Endothelial cell of umbilical vein (primary cell): ENCODE data around the gene PLPPR3. TPM values are rescaled to one million over a fixed set of nuclear protein-coding genes. Genes with fewer than 3 reads are reported as not detected.
A peak's percentile ranks its signal among the peaks of the same experiment; 100 is the strongest.

Source experiments
- Bru-seq: library from RNA; stranded (reverse); fragments of 400-500 nt; gene quantifications from one replicate; lab custom pipeline; 2021; lab: Mats Ljungman, UMichigan
- BruChase-seq, 2 experiments: library from RNA; stranded (reverse); fragments of 400-500 nt; gene quantifications; one replicate each; lab custom pipeline; 2021; lab: Mats Ljungman, UMichigan
- BruUV-seq: library from RNA; stranded (reverse); fragments of 400-500 nt; replicated peaks from 2 replicates; lab custom pipeline; 2021; lab: Mats Ljungman, UMichigan
- CTCF ChIA-PET: fragments of 300-600, 350-600 bp; sonication (Branson Sonifier 250); formaldehyde crosslinking; loops from one replicate; lab custom pipeline; 2021; ENCODE audit warnings: antibody characterized with exemption, inconsistent platforms; lab: Charles Lee
- POLR2A ChIA-PET: fragments of 300-600, 350-600 bp; sonication (Branson Sonifier 250); formaldehyde crosslinking; loops from one replicate; lab custom pipeline; 2021; ENCODE audit warnings: antibody characterized with exemption, inconsistent platforms; lab: Charles Lee
- DNase-seq: peaks from one replicate; pipeline ENCODE4 v3.0.0-alpha.2; 2011; ENCODE audit warnings: low read depth, low spot score
- FAIRE-seq: peaks from 2 replicates; lab custom pipeline; 2011; peaks lifted over from hg19 to GRCh38; lab: Jason Lieb, UNC
- H2AFZ ChIP-seq: 2 replicates; pipeline ENCODE4 v1.6.0; 2012; ENCODE audit warnings: low read depth, low read length, control low read depth, inconsistent platforms
- H3K27ac ChIP-seq: 2 replicates; pipeline ENCODE4 v1.5.1; 2011; ENCODE audit warnings: low read depth, mild to moderate bottlenecking, control low read depth, low read length, moderate library complexity; ENCODE audit not compliant: insufficient read depth
- H3K27me3 ChIP-seq, 2 experiments: 2 replicates each; pipeline versions ENCODE4 v1.6.0 to v1.6.1; 2011; ENCODE audit warnings: low read length in 2 of 2, mixed read lengths in 1 of 2; ENCODE audit not compliant: control insufficient read depth in 2 of 2, insufficient read depth in 2 of 2
- H3K36me3 ChIP-seq, 2 experiments: 2 replicates in 1 of 2; 3 replicates in 1 of 2; pipeline ENCODE4 v1.5.1; 2011; ENCODE audit warnings: low read length in 2 of 2, mild to moderate bottlenecking in 1 of 2, moderate library complexity in 1 of 2; ENCODE audit not compliant: control insufficient read depth in 2 of 2, insufficient read depth in 2 of 2; ENCODE audit errors: extremely low read depth in 1 of 2
- H3K4me1 ChIP-seq: 3 replicates; pipeline ENCODE4 v1.5.1; 2011; ENCODE audit warnings: mild to moderate bottlenecking, low read length; ENCODE audit not compliant: control insufficient read depth, insufficient read depth; ENCODE audit errors: extremely low read depth
- H3K4me2 ChIP-seq: 2 replicates; pipeline ENCODE4 v1.6.1; 2011; ENCODE audit warnings: low read length, control low read depth, mixed read lengths; ENCODE audit not compliant: insufficient read depth
- H3K4me3 ChIP-seq, 3 experiments: fragments of 200-600 bp in 1 of 3; sonication (generic), shearing (Covaris generic) in 1 of 3; replicated peaks in 1 of 3; 2 replicates each; pipeline ENCODE4 v1.5.1; 2011 to 2016; ENCODE audit warnings: control low read depth in 3 of 3, low read length in 3 of 3, mild to moderate bottlenecking in 2 of 3, inconsistent platforms in 1 of 3, low read depth in 1 of 3, moderate library complexity in 1 of 3; ENCODE audit not compliant: insufficient read depth in 1 of 3
- H3K79me2 ChIP-seq: 2 replicates; pipeline ENCODE4 v1.6.0; 2012; ENCODE audit warnings: low read length, inconsistent platforms; ENCODE audit not compliant: control insufficient read depth, insufficient read depth
- H3K9ac ChIP-seq: replicated peaks from 2 replicates; pipeline ENCODE3; 2011; ENCODE audit warnings: low read length, control low read depth; ENCODE audit not compliant: insufficient read depth; ENCODE audit errors: extremely low read depth
- H3K9me1 ChIP-seq: replicated peaks from 3 replicates; pipeline ENCODE4 v1.6.0; 2011; ENCODE audit warnings: mild to moderate bottlenecking, low read length; ENCODE audit not compliant: control insufficient read depth, insufficient read depth; ENCODE audit errors: extremely low read depth
- H3K9me3 ChIP-seq: replicated peaks from 2 replicates; pipeline ENCODE4 v1.5.1; 2012; ENCODE audit warnings: low read length, inconsistent platforms; ENCODE audit not compliant: control insufficient read depth, insufficient read depth
- H4K20me1 ChIP-seq: replicated peaks from 2 replicates; pipeline ENCODE3; 2011; ENCODE audit warnings: mild to moderate bottlenecking, low read length; ENCODE audit not compliant: control insufficient read depth, insufficient read depth; ENCODE audit errors: extremely low read depth
- CTCF ChIP-seq, 2 donors: IDR thresholded peaks; 1 replicate in 1 of 2; 2 replicates in 1 of 2; pipeline ENCODE4 v1.5.1; 2011; ENCODE audit warnings: low read length in 2 of 2, mild to moderate bottlenecking in 2 of 2, moderate library complexity in 2 of 2, control low read depth in 1 of 2, inconsistent platforms in 1 of 2, low read depth in 1 of 2; ENCODE audit not compliant: insufficient read depth in 1 of 2; ENCODE audit errors: extremely low read depth in 1 of 2
- EZH2 ChIP-seq: IDR thresholded peaks from 2 replicates; pipeline ENCODE4 v1.6.1; 2012; ENCODE audit warnings: borderline replicate concordance, low read depth, mild to moderate bottlenecking, moderate library complexity, low read length, inconsistent platforms; ENCODE audit not compliant: severe bottlenecking
- JUN ChIP-seq: IDR thresholded peaks from 2 replicates; pipeline ENCODE4 v1.6.1; 2011; ENCODE audit warnings: borderline replicate concordance, low read depth; ENCODE audit not compliant: insufficient read length, insufficient read depth
- MAX ChIP-seq: IDR thresholded peaks from 2 replicates; pipeline ENCODE4 v1.6.1; 2011; ENCODE audit not compliant: insufficient read depth, insufficient read length
- MYC ChIP-seq: IDR thresholded peaks from one replicate; pipeline ENCODE4 v1.6.1; 2011; ENCODE audit warnings: mild to moderate bottlenecking, low read depth, low read length
- POLR2A ChIP-seq: IDR thresholded peaks from 2 replicates; pipeline ENCODE4 v1.6.1; 2012; ENCODE audit warnings: low read depth, mild to moderate bottlenecking, control low read depth, low read length
- POLR2AphosphoS5 ChIP-seq: IDR thresholded peaks from 2 replicates; pipeline ENCODE4 v1.6.1; 2012; ENCODE audit warnings: low read depth, mild to moderate bottlenecking, control low read depth, low read length, moderate library complexity; ENCODE audit not compliant: insufficient read depth
- dilution Hi-C: fragments of 300-500 bp; cut with MboI; formaldehyde crosslinking; loops from one replicate; pipeline ENCODE4 v1.15.0; 2019; ENCODE audit warnings: low sequenced_read_pairs; ENCODE audit not compliant: extremely low pct_ligation_motif_present
- intact Hi-C: fragments of 100-400 bp; cut with micrococcal nuclease; formaldehyde crosslinking; loops from one replicate; pipeline ENCODE4 v1.10.0; 2022
- long read RNA-seq: library from polyadenylated mRNA; stranded (forward); transcript quantifications from one replicate; pipeline ENCODE4 v2.0.0, GENCODE V29; 2021
- polyA minus RNA-seq, 3 experiments: library from RNA; depleted of rRNA, polyadenylated mRNA; stranded (reverse); fragments of >200 nt; gene quantifications; 1 replicate in 1 of 3; 2 replicates in 2 of 3; pipeline ENCODE4 v1.2.3, GENCODE V29; 2011
- polyA plus RNA-seq, 4 experiments: library from polyadenylated mRNA; depleted of rRNA in 3 of 4; stranded (reverse) in 3 of 4; unstranded in 1 of 4; fragments of >200 nt; gene quantifications; 2 replicates each; pipeline versions ENCODE4 v1.2.1 to v1.2.3, GENCODE V29; 2011 to 2012; ENCODE audit warnings: missing spikeins in 1 of 4
- total RNA-seq: library from RNA; stranded (reverse); gene quantifications from 2 replicates; pipeline ENCODE4 v1.2.3, GENCODE V29; 2021

PLPPR3 gene, protein sequence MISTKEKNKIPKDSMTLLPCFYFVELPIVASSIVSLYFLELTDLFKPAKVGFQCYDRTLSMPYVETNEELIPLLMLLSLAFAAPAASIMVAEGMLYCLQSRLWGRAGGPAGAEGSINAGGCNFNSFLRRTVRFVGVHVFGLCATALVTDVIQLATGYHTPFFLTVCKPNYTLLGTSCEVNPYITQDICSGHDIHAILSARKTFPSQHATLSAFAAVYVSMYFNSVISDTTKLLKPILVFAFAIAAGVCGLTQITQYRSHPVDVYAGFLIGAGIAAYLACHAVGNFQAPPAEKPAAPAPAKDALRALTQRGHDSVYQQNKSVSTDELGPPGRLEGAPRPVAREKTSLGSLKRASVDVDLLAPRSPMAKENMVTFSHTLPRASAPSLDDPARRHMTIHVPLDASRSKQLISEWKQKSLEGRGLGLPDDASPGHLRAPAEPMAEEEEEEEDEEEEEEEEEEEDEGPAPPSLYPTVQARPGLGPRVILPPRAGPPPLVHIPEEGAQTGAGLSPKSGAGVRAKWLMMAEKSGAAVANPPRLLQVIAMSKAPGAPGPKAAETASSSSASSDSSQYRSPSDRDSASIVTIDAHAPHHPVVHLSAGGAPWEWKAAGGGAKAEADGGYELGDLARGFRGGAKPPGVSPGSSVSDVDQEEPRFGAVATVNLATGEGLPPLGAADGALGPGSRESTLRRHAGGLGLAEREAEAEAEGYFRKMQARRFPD
- 0.76 and 1.2 TPM in 2 replicates for total RNA-seq
- 1.1 and 2.0 TPM in 2 replicates for polyA plus RNA-seq
- 0.30 and 0.52 TPM in 2 replicates for polyA plus RNA-seq (2011; cell fraction: cytosol; rRNA removed)
- 0.28 and 0.41 TPM in 2 replicates for polyA plus RNA-seq (2011; cell fraction: nucleus; rRNA removed)
- 1.3 and 5.6 TPM in 2 replicates for polyA plus RNA-seq (2012)
- 0.76 and 0.83 TPM in 2 replicates for polyA minus RNA-seq
- not detected for polyA minus RNA-seq (2011; cell fraction: cytosol; rRNA and poly(A)+ RNA removed)
- polyA minus RNA-seq (2011; cell fraction: nucleus; rRNA and poly(A)+ RNA removed), result 0.19 TPM in 2 replicates
- Bru-seq, nascent RNA, result not detected
- BruChase-seq, experiment 1, labeled RNA remaining after a 6-hour chase, result percentile 8 among the genes with signal in this experiment
- BruChase-seq, experiment 2, labeled RNA remaining after a 2-hour chase, result percentile 9 among the genes with signal in this experiment
- long read RNA-seq, result 0 reads

- H2AFZ ChIP-seq, result no peak within 1 kb of the TSS
Measured at GRCh38 chr19:821825-822503, at the start of gene PLPPR3. Gene PLPPR3 (minus strand): TSS chr19:821955. CDS start chr19:821559, 396 bp downstream.

GRCh38 chr19:870963-871401, 49.2 kb upstream of the PLPPR3 start:
- FAIRE-seq (no peak), DNase-seq (no peak)
- Histone ChIP-seq H4K20me1 (no peaks in the 10 kb centered on the region), H3K4me1 (peaks cover 9% of the 10 kb centered on the region), H2AFZ (no peak overlapping the region), H3K27ac (no peak overlapping the region), H3K36me3 (peaks cover 0 to 16% of the 10 kb centered on the region in 2 experiments), H3K27me3 (no peaks in the 10 kb centered on the region), H3K4me3 (no peak overlapping the region), H3K9me3 (no peaks in the 10 kb centered on the region), H3K9me1 (no peaks in the 10 kb centered on the region), H3K9ac (no peak overlapping the region), H3K79me2 (no peaks in the 10 kb centered on the region), H3K4me2 (no peak overlapping the region)
- POLR2A ChIA-PET, result no interaction called here
- intact Hi-C loops (loop anchor here (1.0 kb wide), 1 partner anchor 38 kb away; no protein-coding TSS in a partner anchor), dilution Hi-C loops (no loop called here)
- no TSS peak for BruUV-seq
- CTCF ChIA-PET, result no interaction called here
- TF ChIP-seq POLR2A (no peak), CTCF (IDR thresholded peaks at IDR 0.05; ENCODE audit: extremely low read depth in 1 of 2, insufficient read depth in 1 of 2, low read depth in 1 of 2, low read length in 2 of 2) (no peak), MAX (no peak), MYC (no peak), JUN (no peak), POLR2AphosphoS5 (no peak)

More at GRCh38 chr19:821825-822503, at the start of gene PLPPR3:
- DNase-seq (no peak), FAIRE-seq (no peak)
- Histone ChIP-seq H3K9me3 (no peaks in the 10 kb centered on the region), H3K4me3 (peak within 1 kb of the TSS in 1 of 3 experiments; percentile 21), H3K9me1 (no peaks in the 10 kb centered on the region), H3K27me3 (no peaks in the 10 kb centered on the region), H3K4me1 (no peaks in the 10 kb centered on the region), H3K4me2 (no peak within 1 kb of the TSS), H3K9ac (no peak within 1 kb of the TSS), H3K36me3 (no peaks in the 10 kb centered on the region), H4K20me1 (no peaks in the 10 kb centered on the region), H3K79me2 (no peaks in the 10 kb centered on the region), H3K27ac (no peak within 1 kb of the TSS)
- dilution Hi-C loops (no loop called here), intact Hi-C loops (no loop called here)
- ChIA-PET CTCF (no interaction called here), POLR2A (no interaction called here)
- TF ChIP-seq EZH2, result peak; percentile 78
- no peak for TF ChIP-seq POLR2AphosphoS5
- no TSS peak for BruUV-seq
